Measurements from ENCODE around the gene NXT2.

DNA sequence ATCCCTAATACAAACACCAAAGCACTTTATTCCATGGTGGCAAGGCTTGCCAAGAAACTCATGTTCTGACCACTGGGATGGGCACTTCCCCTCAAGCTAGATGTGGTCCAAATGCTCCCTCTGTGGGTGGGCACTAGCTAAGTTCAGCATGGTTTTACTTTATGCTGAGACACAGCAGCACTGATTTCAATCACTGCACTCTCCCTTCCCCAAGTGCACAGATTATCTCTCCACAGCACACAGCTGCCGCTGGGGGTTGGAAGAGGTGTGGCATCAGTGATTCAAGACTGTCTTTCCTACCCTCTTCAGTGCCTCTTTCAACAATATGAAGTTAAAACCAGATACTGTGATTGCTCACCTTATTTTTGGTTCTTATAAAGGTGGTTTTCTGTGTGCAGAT, 38.2 kb upstream of the NXT2 start:
- TF ChIP-seq, protein P1, sequence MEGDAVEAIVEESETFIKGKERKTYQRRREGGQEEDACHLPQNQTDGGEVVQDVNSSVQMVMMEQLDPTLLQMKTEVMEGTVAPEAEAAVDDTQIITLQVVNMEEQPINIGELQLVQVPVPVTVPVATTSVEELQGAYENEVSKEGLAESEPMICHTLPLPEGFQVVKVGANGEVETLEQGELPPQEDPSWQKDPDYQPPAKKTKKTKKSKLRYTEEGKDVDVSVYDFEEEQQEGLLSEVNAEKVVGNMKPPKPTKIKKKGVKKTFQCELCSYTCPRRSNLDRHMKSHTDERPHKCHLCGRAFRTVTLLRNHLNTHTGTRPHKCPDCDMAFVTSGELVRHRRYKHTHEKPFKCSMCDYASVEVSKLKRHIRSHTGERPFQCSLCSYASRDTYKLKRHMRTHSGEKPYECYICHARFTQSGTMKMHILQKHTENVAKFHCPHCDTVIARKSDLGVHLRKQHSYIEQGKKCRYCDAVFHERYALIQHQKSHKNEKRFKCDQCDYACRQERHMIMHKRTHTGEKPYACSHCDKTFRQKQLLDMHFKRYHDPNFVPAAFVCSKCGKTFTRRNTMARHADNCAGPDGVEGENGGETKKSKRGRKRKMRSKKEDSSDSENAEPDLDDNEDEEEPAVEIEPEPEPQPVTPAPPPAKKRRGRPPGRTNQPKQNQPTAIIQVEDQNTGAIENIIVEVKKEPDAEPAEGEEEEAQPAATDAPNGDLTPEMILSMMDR (IDR thresholded peaks at IDR 0.05), result no peak
- no peak for TF ChIP-seq EZH2 (IDR thresholded peaks at IDR 0.05)
